ENCODE data around the gene NOTCH1. TPM values are rescaled to one million over a fixed set of nuclear protein-coding genes. Genes with fewer than 3 reads are reported as not detected.

NOTCH1 gene
- total RNA-seq, 1 donor from 2014 or later, result 47.5 TPM

DNA sequence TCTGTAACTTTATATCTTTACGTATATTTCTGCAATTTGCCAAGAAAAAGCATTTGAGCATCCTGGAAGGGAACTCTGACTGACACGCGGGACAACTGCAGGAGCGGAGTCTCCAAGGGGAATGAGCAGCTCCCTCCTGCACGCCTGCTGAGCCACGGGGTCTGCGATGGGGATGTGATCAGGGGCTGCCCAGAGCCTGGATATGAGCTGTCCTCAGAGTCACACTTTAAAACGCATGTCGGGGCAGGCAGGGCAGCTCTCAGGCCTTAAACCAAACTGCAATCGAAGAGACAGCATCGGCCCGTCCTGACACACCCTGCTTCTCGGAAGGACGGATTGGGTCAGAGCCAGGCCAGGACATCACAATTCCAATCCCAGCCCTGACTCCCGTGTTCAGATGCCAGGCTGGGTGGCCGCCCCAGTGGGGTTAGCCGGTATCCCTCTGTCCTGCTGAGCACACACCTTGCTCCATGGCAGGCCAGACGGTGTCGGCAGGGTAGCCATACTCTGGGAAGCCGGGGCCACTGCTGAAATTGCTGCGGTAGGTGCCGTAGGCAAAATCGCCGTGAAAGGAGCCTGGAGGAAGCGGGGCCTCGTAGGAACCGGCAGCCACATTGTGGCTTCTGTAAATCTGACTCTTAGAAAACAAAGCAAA lies 80.2 kb downstream of the NOTCH1 start:
- DNase-seq (ENCODE audit: low read depth), result no peak

GRCh38 chr9:136464241-136464640 lies 81.6 kb downstream of the NOTCH1 start:
- DNase-seq (ENCODE audit: low read depth), result no peak

DNA sequence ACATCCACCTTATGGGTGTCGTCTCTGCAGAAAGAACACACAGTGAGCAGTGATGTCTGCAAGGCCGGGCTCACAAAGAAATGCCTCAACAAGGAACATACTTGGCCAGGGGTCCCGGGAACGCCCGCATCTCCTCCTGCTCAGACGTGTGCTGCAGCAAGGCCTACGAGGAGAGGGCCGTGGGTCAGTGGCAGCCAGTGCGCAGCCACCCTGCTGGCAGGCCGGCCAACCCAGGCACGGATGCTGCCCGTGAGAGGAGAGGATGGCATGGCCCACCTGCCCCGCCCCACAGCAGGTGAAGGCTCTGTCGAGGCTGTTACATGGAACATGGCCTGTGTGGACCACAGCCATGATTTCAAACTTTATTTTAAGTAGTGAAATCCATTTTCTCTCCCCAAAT lies 82.3 kb downstream of the NOTCH1 start:
- no peak for DNase-seq (ENCODE audit: low read depth)

GRCh38 chr9:136462664-136463063 lies 83.2 kb downstream of the NOTCH1 start:
- no peak for DNase-seq (ENCODE audit: low read depth)

- DNase-seq (ENCODE audit: low read depth), result no peak
These were observed 85.0 kb downstream of the NOTCH1 start for GRCh38 chr9:136460772-136461325.

- no peak for DNase-seq (ENCODE audit: low read depth)
These were observed 86.4 kb downstream of the NOTCH1 start for GRCh38 chr9:136459425-136459824.

DNA sequence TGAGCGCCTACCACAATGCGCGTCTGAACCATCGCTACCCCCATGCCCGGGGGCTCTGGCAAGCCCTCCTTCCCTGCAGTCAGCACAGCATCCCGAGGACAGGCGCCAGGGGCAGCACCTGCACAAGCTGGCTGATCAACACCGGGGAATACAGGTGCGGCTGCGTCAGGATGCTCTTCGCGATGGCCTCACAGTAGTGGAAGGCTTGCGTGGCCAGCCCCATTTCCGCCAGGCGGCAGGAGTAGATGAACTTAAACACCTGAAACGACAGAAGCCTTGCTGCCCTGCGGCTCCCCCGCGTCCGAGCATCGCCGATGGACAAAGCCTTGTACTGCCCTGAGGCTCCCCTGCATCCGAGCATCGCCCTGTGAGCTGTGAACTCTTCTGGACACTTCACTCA lies 88.5 kb downstream of the NOTCH1 start:
- no peak for DNase-seq (ENCODE audit: low read depth)

- DNase-seq (ENCODE audit: low read depth), result no peak
These were observed 89.6 kb downstream of the NOTCH1 start for GRCh38 chr9:136456258-136456657.

DNA sequence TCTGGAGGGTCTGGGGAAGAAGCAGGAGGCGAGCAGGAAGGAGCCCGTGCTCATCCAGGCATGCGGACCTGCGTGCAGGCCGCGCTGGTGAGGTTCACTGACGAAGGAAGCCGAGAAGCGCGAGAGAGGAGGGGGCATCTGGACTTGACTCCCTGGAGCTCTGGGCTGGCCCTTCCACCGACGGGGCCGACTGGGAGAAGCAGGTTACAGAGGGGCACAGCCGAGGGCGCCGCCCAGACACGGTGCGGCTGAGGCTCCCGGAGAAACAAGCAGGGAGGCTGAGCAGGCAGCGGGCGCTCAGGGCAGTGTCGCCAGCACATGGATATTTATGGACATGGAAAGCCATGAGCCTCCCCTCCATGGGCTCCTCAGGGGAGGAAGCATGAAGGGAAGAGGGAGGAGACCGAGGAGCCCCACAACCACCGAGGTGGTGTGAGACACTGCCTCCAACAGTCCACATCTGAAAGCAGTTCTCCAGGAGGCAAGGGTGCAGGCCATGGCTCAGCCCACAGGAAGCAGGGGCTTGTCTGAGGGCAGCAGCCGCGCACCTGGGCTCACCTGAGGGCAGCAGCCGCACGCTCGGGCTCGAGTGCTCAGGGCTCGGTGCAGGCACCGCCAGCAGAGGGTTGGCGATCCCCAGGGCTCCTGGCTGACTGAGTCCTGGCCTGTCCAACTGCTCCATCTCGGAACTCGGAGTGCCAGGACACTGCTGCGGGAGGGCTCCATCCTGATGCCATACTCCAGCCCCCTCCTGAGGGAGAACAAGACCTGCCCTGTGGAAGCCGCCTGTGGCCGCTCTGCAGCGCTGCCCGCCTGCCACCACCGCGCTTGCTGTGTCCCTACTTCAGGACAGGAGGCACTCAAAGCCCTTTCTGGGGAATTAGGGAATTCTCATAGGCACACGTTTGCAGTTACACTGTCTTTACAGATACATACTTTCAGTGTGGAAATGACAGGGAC lies 90.5 kb downstream of the NOTCH1 start:
- DNase-seq (ENCODE audit: low read depth), result no peak

DNA sequence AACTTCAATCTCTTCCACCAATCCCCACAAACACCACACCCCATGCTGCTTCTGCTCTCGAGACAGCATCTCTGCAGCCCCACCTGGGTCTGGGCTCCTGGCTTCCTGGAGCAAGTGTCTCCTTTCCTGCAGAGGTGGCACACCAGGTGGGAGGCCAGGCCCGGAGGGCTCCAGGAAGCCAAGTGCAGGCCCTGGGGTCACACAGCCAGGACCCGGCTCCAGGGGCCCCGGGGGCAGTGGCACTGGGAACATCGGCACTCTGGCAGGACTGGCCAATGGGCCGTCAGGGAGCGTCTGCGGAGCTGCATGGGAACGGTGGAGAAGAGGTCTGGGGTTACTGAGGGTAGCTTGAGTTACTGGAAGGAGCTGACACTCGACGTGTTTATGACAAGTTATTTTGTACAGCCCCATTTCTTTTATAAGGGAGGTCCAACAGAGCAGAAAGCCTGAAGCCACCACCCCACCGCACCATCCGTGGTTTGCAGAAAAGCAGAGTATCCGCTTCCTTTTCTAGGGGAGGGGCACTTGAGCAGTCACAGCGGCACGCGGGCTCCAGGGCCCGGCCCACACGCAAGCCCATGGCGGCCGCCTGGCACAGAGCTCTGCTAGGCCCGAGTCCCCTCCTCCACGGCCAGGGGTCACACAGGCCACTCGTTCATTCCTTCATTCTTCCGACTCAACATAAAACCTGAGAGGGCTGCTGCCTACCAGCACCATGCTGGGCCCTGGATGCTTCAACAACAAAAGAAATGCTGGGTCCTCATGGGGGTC lies 91.6 kb downstream of the NOTCH1 start:
- DNase-seq (ENCODE audit: low read depth), result no peak

DNA sequence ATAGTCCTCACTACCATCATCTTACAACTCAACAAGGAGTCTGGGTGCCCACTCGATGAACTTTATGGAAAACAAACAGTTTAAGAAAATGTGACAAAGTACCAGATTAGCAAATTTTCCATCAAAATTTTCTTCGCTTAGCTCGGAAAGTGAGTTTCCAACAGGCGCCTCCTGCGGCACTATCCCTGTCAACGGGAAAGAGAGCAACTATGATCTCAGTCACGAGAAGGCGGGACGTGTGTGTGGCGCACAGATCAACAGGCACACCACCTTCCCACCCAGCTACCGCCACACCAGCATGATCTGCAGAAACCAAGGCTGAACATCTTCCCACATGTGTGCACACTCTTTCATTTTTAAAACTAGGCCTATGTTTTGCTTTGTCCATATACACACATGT lies 92.5 kb downstream of the NOTCH1 start:
- no peak for DNase-seq (ENCODE audit: low read depth)

- DNase-seq (ENCODE audit: low read depth), result no peak
These were observed 94.5 kb downstream of the NOTCH1 start for GRCh38 chr9:136451221-136451877.

DNA sequence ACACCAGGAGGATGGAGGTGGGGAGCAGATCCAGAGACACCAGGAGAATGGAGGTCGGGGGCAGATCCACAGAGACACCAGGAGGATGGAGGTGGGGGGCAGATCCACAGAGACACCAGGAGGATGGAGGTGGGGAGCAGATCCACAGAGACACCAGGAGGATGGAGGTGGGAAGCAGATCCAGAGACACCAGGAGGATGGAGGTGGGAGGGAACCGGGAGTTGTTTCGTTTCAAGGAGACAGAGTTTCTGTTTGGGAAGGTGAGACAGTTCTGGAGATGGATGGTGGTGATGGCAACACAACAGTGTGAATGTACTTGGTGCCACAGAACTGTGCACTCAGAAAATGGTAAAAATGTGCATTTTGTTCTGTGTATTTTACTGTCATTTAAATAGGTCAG lies 97.2 kb downstream of the NOTCH1 start:
- no peak for DNase-seq (ENCODE audit: low read depth)

- no peak for DNase-seq (ENCODE audit: low read depth)
These were observed 98.6 kb downstream of the NOTCH1 start for GRCh38 chr9:136447173-136447778.

GRCh38 chr9:136445799-136446198 lies 100.0 kb downstream of the NOTCH1 start:
- DNase-seq (ENCODE audit: low read depth), result no peak

Other genes starting within 250 kb of the NOTCH1 start
- not detected in 2 replicates for gene CCDC187, start 242.0 kb downstream of the NOTCH1 start, total RNA-seq
- gene GPSM1, start 218.5 kb downstream of the NOTCH1 start, total RNA-seq, result 15.5 and 23.6 TPM in 2 replicates
- gene DNLZ, start 182.3 kb downstream of the NOTCH1 start, total RNA-seq, result 12.5 and 17.4 TPM in 2 replicates
- 0.52 and 1.5 TPM in 2 replicates for gene CARD9, start 172.4 kb downstream of the NOTCH1 start, total RNA-seq
- 7.5 and 15.5 TPM in 2 replicates for gene SNAPC4, start 145.9 kb downstream of the NOTCH1 start, total RNA-seq
- 30.4 and 54.5 TPM in 2 replicates for gene ENTR1, start 135.4 kb downstream of the NOTCH1 start, total RNA-seq
- 45.8 and 48.1 TPM in 2 replicates for gene PMPCA, start 135.4 kb downstream of the NOTCH1 start, total RNA-seq
- 4.3 and 11.5 TPM in 2 replicates for gene INPP5E, start 106.2 kb downstream of the NOTCH1 start, total RNA-seq
- 20.8 and 69.4 TPM in 2 replicates for gene SEC16A, start 63.0 kb downstream of the NOTCH1 start, total RNA-seq
- 3.8 and 19.4 TPM in 2 replicates for gene EGFL7, start 116.9 kb upstream of the NOTCH1 start, total RNA-seq
- 53.8 and 70.5 TPM in 2 replicates for gene AGPAT2, start 141.4 kb upstream of the NOTCH1 start, total RNA-seq
- gene DIPK1B, start 166.5 kb upstream of the NOTCH1 start, total RNA-seq, result 0.52 and 4.0 TPM in 2 replicates
- gene LCN10, start 196.9 kb upstream of the NOTCH1 start, total RNA-seq, result not detected in 2 replicates
- not detected in 2 replicates for gene LCN6, start 202.5 kb upstream of the NOTCH1 start, total RNA-seq
- gene LCN8, start 212.2 kb upstream of the NOTCH1 start, total RNA-seq, result not detected in 2 replicates
- gene LCN15, start 218.5 kb upstream of the NOTCH1 start, total RNA-seq, result not detected in 2 replicates
- 29.9 and 115 TPM in 2 replicates for gene TMEM141, start 245.3 kb upstream of the NOTCH1 start, total RNA-seq